ENCODE measurements around the gene SLC52A3.
"Not testable (repeated sequence)": the region's sequence is repeated elsewhere in the genome, so short reads cannot be mapped to it uniquely, and the experiment has no call there.

SLC52A3 gene

DNA sequence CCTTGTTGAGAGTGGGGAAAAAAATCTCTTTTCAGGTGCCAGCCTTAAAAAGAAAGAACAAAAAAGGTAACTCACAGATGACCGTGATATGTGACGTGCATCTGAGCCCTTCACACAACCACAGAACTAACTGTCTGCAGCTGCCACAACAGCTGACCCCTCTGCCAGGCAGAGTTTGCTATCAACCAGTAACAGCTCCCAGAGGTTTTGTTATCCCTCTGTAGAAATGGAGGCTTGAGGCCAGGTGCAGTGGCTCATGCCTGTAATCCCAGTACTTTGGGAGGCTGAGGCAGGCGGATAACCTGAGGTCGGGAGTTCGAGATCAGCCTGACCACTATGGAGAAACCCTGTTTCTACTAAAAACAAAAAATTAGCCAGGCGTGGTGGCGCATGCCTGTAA is 42.8 kb downstream of the SLC52A3 start:
- DNase-seq: no peak

DNA sequence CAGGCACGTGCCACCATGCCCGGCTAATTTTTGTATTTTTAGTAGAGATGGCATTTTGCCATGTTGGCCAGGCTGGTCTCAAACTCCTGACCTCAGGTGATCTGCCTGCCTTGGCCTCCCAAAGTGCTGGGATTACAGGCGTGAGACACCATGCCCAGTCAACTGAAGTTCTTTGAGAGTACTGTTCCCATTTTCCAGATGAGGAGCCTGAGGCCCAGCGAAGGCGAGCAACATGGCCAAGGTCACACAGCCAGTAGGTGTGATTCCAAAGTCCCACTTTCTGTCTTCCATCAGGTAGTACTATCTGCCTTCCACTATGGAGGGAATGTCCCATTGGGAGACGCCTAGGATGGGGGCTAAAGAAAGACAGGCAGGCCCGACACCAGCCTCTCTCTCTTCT is 43.5 kb downstream of the SLC52A3 start:
- DNase-seq: not testable (repeated sequence)

DNA sequence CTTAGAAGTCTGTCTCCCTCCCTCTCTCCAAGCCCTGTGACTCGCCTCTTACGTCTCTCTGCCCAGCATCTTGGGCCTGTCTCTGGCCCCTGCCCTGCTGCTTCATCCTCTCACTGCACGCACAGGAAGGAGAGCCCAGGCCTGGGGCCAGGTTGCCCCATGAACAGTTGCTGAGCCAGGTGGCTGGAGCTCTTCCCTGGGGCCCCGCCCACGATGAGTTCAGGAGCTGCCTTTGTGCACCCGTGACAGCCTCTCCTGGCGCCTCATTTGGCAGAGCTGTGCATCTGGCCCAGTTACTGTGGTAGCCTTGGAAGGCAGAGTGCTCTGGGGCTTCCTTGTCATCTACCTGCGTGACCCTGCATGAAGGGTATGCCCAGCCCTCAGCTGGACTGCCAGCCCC is 44.5 kb downstream of the SLC52A3 start:
- DNase-seq: no peak

DNA sequence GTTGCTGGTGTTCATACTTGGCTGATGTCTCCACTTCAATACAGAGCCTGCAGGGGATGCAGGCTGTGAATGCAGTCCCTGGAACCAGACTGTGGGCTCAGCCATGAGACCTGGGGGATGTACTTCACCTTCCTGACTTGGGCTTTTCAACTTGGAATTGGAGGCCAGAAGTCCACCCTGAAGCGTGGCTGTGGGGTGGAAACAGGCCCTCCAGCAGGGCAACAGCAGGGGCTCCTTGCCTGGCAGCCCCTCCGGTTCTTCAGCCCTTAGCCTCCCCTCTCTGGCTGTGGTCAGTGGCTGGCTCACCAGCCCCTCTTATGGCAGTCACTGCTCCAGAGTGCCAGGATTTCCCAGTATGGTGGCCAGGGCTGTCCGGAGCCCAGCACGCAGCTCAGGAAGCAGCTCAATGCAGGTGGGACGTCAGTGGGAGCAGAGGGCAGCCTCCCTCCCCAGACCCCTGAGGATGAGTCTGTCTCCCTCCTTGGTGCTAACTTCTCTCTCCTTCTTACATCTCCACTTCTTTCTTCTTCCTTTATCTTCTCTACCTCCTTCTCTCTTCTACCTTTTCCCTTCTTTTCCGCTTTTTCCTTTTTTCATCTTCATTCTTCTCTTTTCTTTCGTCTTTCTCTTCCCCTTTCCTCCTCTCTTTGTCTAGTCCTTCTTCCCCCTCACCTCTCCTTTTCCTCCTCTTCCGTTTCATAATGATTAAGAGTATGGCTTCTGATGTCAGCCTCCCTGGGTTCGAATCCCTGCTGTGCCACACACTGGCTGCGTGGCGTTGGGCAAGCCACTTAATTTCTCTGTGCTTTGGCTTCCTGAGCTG is 45.3 kb downstream of the SLC52A3 start:
- no peak for DNase-seq

DNA sequence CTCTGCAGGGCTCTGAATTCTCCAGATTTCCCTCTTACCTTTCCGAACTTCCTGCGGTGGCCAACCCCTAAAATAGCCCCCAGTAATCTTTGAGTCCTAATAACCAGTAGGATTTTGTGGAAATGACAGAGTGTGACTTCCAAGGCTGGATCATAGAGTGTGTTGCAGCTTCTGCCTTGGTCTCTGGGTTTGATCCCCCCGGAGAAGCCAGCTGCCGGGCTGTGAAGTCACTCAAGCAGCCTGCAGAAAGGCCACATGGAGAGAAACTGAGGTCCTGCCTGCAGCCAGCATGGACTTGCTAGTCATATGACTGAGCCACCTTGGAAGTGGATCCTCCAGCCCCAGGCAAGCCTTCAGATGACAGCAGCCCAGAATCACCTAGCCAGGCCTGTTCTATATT is 46.4 kb downstream of the SLC52A3 start:
- no peak for DNase-seq

DNA sequence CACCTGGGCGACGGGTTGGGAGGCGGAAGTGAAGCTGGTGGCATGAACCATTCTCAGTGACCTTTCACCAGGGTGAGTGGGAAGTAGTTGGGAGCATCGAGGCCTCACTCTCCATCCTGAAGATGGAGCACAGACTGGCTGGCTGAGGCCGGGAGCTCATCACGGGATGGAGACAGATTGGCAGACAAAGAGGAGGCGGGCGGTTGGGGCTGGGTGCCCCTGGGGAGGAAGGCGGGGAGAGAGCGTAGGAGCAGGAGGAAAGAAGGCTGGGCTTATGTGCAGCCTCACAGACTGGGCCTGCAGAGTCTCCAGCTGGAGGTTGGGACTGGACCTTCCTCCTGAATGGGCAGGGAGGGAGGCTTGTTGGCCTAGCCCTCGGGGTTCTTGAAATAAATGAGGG is 48.5 kb downstream of the SLC52A3 start:
- DNase-seq: no peak

DNA sequence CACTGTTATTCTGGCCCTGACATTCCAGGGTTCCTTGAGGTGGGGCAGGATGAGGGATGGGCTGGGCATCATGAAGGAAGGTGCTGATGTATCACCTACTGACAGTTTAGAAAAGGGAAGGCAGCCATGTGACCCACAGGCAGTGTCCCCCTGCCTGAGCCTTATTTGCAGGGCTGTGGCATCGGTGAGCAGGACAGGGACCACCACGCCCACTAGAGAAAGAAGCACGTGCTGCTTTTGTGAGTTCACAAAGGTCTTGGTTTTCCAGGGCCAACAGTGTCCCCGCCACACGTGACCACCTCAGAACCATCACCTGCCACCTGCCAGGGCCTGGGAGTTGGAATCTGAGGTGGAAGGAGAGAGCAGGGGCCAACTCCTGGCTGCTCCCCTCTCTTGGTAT is 49.2 kb downstream of the SLC52A3 start:
- no peak for DNase-seq

DNA sequence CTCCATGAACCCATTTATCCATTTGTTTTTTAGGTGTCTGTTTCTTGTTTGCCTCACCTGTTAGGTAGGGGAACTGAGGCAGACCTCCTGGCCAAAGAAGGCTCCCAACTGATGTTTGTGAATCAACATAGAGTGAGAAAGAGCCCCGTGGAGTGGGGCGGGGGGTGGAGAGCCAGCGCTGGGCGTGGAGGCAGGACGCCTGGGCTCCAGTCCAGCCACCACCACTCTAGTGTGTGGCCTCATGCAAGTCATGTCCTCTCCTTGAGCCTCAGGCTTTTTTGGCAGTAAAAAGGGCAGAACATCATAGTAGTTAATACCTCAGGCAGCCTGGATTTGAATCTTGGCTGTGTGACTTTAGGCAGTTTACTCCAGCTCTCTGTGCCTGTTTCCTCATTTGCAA is 50.5 kb downstream of the SLC52A3 start:
- DNase-seq: no peak

DNA sequence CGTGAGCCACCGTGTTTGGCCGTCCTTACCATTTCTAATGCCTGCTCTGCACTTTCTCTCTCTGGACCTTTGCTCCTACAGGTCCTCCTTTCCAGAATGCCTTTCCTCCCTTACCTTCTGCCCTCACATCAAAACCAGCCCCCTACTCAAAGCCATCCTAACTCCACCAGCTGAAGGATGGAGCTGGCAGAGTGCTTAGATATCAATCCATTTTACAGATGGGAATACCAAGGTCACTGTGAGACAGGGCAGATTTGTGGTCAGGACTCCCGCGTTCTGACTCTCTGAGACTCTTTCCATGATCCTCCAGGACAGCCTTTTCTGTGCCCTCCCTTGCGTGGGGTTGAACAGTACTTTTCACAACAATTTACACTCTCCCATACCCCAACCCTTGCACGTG is 51.0 kb downstream of the SLC52A3 start:
- DNase-seq: no peak

DNA sequence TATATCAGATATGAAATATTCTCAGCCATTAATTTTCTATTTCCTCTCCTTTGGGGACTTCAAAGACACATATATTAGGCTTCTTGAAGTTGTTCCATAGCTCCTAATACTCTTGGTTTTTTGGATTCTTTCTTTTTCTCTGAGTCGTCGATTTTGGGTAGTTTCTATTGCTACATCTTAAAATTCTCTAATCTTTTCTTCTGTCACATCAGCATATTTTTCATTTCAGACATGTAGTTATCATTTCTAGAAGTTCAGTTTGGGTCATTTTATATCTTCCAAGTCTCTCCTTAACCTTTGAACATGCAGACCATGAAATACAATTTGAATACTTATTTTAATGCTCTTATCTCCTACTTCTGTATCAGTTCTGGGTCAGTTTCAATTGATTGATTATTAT is 53.8 kb downstream of the SLC52A3 start:
- DNase-seq: no peak

DNA sequence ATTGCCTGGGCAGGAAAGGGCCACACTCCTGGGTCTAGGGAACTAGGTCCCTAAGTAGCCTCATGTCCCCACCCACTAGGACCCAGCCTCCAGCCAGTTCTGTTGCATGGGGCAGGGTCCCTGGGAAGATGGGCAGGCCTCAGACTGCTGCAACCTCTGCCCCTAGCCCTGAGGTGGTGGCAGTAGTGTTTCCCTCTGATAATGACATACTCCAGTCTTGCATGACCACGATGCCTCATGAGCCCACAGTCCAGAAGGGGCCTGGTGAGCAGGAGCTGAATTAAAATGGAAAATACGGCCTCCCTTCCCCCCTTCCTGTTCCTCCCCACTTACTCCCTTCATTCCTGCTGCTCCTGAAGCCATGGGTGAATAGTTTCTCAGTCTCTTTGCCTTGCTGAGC is 56.7 kb downstream of the SLC52A3 start:
- DNase-seq: no peak

DNA sequence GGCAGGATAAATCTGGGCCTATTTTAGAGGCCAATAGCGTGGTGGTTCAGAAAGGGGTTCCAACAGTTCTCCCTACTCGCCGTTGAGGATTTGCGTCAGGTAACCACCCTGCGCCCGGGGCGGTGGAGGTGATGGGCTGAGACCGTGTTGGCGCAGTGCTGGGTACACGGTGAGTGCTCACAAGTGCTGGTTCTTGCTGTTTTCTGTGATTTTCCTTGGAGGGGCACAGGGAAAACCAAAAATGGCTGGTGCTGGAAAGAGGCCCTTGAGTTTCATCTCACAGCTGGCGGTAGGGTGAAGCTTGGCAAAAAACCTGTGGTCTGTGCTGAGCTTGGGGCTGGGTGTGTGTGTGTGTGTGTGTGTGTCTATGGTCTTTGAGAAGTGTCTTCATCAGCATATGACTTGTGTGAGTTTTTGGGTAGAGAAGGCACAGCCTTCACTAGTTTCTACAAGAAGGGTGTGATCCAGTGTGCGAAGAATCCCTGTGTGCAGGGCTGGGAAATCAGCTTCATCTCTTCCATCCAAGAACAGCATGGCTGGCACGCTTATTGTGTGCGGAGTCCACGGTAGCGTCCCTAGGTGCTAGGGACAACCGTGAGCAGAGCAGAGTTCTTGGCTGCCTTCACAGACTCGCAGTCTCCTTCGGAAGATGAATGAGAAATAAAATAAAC is 57.4 kb downstream of the SLC52A3 start:
- DNase-seq: no peak
